IPS-15b (cell line): Measurements from ENCODE around the gene ZNF346.

Source experiments
- H3K27me3 ChIP-seq: one replicate; pipeline ENCODE4 v1.6.1; 2013; ENCODE audit warnings: low read length; ENCODE audit not compliant: control insufficient read depth, insufficient read depth
- H3K36me3 ChIP-seq: one replicate; pipeline ENCODE4 v1.6.1; 2013; ENCODE audit warnings: low read length; ENCODE audit not compliant: control insufficient read depth, insufficient read depth
- H3K4me1 ChIP-seq: one replicate; pipeline ENCODE4 v1.6.1; 2013; ENCODE audit warnings: mild to moderate bottlenecking, low read length; ENCODE audit not compliant: control insufficient read depth, insufficient read depth
- H3K4me3 ChIP-seq: one replicate; pipeline ENCODE4 v1.5.1; 2013; ENCODE audit warnings: low read depth, low read length
- H3K9ac ChIP-seq: one replicate; pipeline ENCODE4 v1.6.1; 2013; ENCODE audit warnings: low read depth, mild to moderate bottlenecking, low read length
- H3K9me3 ChIP-seq: one replicate; pipeline ENCODE4 v1.6.1; 2013; ENCODE audit warnings: mild to moderate bottlenecking, low read length; ENCODE audit not compliant: control insufficient read depth, insufficient read depth

The ZNF346 gene

DNA sequence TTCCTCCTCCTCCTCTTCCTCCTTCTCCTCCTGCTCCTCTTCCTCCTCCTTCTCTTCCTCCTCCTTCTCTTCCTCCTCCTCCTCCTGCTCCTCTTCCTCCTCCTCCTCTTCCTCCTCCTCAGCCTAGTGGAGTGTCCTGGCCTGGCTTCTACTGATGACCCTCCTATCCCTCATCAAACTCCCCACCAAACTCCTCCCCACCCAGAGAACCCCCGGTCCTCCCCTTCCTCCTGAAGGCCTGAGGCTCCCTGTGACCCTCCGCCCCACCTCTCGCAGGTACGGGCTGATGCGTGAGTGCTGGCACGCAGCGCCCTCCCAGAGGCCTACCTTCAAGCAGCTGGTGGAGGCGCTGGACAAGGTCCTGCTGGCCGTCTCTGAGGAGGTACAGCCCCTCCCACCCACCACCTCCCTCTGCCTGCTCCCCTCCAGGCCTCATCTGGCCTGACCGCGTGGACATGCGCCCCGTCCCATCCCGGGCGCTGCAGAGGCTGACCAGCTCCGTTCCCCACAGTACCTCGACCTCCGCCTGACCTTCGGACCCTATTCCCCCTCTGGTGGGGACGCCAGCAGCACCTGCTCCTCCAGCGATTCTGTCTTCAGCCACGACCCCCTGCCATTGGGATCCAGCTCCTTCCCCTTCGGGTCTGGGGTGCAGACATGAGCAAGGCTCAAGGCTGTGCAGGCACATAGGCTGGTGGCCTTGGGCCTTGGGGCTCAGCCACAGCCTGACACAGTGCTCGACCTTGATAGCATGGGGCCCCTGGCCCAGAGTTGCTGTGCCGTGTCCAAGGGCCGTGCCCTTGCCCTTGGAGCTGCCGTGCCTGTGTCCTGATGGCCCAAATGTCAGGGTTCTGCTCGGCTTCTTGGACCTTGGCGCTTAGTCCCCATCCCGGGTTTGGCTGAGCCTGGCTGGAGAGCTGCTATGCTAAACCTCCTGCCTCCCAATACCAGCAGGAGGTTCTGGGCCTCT, 74.8 kb downstream of the ZNF346 start:
- H3K9me3 ChIP-seq: no peaks in the 10 kb centered on the region
- no peak overlapping the region for H3K4me3 ChIP-seq
- H3K4me1 ChIP-seq: peaks cover 3% of the 10 kb centered on the region
- peaks cover 46% of the 10 kb centered on the region for H3K36me3 ChIP-seq
- no peaks in the 10 kb centered on the region for H3K27me3 ChIP-seq
- H3K9ac ChIP-seq: no peak overlapping the region

DNA sequence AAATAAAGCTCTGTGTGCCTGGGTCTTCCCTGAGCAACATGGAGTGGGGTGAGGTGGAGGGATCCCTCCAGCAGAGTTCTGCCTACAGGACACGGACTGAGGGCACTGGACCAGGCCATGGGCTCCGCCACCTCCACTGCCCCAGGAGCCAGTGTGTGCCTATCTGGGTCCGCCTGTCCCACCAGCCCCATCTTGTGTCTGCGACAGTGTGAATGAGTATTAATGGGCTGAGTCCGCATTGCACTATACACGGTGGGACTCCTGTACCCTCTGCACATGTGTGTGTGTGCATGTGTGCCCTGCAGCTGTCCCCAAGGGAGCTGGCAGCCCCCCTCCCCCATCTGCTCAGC, 75.6 kb downstream of the ZNF346 start:
- Histone ChIP-seq H3K9ac (no peak overlapping the region), H3K9me3 (no peaks in the 10 kb centered on the region), H3K4me1 (peaks cover 3% of the 10 kb centered on the region), H3K27me3 (no peaks in the 10 kb centered on the region), H3K4me3 (no peak overlapping the region), H3K36me3 (peaks cover 38% of the 10 kb centered on the region)

DNA sequence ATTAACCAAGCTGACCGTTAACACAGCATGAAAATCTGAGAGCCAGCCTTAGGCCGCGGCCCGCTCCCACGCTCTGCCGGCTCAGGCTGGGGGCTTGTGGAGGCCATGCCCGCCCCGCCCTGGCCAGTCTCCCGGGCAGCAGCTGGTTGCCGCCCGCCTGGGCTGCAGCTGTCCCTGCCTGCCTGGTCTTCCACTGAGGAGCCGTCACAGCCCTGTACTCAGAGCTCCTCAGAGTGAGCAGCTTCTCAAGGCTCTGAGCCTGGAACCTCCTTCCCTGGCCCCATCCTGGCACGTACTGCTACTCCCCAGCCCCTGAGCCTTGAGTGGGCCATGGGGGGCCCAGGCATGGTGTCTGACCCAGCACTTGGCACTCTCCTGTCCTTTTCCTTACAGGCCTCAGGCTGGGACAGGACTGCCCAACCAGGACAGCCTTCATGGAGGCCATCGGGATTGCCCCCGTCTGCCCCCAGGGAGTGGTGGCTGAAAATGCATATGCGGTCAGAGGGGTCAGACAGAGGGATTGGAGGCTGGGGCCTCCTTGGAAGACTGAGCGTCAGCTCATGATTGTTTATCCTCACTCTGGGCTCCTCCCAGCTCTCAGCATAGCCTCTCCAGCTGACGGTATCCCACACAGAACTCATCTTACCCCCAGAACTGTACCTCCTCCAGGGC, 76.1 kb downstream of the ZNF346 start:
- H3K4me3 ChIP-seq: no peak overlapping the region
- H3K27me3 ChIP-seq: no peaks in the 10 kb centered on the region
- no peaks in the 10 kb centered on the region for H3K9me3 ChIP-seq
- peaks cover 3% of the 10 kb centered on the region for H3K4me1 ChIP-seq
- peaks cover 33% of the 10 kb centered on the region for H3K36me3 ChIP-seq
- H3K9ac ChIP-seq: no peak overlapping the region

DNA sequence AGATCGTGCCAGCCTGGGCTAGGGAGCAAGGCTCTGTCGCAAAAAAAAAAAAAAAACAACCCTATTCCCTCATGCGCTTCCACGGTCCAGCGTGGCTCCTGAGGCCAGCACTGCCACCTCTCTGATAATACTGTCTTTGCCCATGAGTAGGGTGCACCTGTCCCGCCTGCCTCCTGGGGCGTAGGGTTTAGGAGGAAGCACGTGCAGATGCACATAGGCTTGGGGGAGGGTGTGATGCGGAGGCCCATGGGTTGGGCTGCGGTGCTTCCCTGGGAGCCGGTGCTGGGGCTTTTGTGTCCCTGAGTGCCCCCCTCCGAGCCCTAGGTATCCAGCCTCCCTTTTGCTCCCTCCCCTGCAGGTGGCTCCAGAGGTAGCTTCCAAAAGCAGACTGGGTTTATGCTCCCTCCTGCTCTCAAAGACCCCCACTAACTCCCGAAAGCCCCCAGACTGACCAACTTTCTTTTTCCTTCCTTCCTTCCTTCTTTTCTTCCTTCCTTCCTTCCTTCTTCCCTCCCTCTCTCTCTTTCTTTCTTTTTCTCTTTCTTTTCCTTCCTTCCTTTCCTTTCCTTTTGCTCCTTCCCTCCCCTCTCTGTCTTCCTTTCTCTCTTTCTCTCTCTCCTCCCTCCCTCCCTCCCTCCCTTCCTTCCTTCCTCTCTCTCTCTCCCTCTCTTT, 77.1 kb downstream of the ZNF346 start:
- Histone ChIP-seq H3K9ac (no peak overlapping the region), H3K27me3 (no peaks in the 10 kb centered on the region), H3K9me3 (no peaks in the 10 kb centered on the region), H3K4me3 (no peak overlapping the region), H3K4me1 (peaks cover 3% of the 10 kb centered on the region), H3K36me3 (peaks cover 27% of the 10 kb centered on the region)

DNA sequence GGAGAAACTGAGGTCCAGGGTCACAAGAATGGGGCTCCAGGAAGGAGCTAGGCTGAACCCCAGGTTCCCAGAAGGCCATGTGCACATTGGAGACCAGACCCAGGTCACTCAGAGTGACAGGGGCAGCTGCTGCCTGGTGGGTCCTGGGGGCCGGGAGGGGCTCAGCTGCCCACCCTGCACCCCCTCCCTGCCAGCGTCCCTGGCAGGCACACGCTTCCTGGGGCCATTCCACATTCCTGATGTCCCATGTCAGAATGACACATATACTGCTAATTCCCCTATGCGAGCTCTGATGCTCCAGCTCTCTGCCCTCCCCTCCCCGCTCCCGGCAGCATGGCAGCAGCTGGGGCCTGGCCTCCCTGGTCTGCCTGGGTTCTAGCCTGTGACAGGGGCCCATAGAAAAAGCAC, 78.2 kb downstream of the ZNF346 start:
- Histone ChIP-seq H3K9me3 (no peaks in the 10 kb centered on the region), H3K4me3 (no peak overlapping the region), H3K4me1 (peaks cover 3% of the 10 kb centered on the region), H3K9ac (no peak overlapping the region), H3K27me3 (no peaks in the 10 kb centered on the region), H3K36me3 (peaks cover 16% of the 10 kb centered on the region)

DNA sequence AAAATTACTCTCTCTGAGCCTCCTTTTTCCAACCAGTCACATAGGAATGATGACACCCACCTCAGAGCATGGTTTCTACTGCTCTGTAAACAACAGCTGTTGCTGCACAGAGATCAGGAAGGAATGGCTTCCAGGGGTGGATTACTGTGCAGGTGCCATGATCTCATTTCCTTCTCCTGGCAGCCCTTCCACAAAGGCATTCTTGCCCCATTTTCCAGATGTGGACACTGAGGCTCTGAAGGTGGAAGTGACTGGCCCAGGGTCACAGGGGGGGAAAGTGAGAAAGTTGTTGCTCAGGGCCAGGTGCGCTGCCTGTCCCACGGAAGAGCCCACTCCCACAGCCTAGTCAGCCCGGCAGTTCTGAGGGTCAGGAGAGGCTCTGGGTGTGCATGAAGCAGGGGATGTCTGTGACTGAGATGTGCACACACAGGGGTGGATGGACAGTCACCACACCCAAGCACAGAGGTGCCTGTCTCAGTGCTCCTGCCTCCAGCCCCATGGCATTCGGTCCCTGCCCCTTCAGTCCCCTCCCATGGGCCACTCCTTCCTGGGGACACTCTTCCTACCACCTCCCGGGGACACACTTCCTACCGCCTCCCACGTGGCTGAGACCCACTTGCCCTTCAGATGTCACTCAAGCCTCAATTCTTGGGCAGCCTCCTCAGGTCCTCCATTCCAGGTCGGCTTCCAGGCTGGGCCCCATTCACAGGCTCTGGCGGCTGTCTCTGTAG, 81.2 kb downstream of the ZNF346 start:
- Histone ChIP-seq H3K4me1 (peaks cover 3% of the 10 kb centered on the region), H3K36me3 (no peaks in the 10 kb centered on the region), H3K9ac (no peak overlapping the region), H3K4me3 (no peak overlapping the region), H3K27me3 (no peaks in the 10 kb centered on the region), H3K9me3 (no peaks in the 10 kb centered on the region)

DNA sequence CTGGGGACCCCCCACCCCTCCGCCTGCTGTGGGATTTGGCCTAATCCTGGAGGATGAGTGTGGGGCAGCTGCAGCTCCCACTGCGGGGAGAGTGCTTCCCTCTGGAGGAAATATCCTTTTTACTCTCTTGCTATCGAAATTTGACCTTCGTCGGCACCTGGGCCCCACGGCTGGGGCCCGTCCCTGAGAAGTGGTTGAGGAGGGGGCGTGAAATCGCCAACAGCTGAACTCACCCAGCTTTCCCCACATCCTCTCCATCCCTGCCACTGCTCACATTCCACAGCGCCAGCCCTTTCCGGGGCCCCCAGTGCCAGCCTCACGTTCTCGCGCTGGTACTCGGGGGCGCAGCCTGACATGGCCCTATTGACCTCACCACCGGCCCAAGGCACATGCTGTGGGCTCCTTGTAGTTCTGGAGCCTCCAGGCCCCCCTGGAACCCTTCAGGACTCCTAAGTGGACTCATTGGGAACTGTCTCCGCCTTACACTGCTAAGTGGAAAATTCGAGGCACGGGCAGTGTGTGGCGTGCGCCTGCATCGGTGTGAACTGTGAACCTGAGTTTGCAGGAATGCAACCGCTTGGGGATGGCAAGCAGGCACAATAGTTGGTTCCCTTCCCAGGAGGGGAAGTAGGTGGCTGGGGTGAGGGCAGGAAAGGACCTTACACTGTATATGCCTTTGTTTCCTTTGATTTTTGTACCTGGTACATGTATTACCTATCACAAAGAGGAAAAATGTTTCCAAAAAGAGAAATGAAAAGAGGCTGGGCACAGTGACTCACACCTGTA, 83.4 kb downstream of the ZNF346 start:
- Histone ChIP-seq H3K27me3 (no peaks in the 10 kb centered on the region), H3K9me3 (no peaks in the 10 kb centered on the region), H3K4me3 (no peak overlapping the region), H3K36me3 (no peaks in the 10 kb centered on the region), H3K9ac (no peak overlapping the region), H3K4me1 (no peaks in the 10 kb centered on the region)

DNA sequence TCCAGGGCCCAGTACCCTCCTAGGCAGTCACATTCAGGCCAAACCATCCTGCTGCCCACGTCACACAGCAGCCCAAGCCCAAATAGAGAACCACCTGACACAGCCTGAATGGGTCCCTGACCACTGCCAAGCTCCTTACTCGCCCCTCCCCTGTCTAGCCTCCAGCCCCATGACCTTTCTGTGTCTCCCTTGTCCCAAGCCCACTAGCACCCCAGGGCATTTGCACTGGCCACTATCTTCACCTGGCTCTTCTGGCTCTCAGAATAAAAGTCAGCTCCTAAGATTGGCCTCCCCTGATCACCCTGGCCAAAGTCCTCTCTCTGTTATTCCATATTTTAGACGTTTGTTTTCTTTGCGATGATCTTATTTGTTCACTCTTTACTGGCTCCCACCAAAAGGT, 84.7 kb downstream of the ZNF346 start:
- Histone ChIP-seq H3K36me3 (no peaks in the 10 kb centered on the region), H3K9me3 (no peaks in the 10 kb centered on the region), H3K27me3 (no peaks in the 10 kb centered on the region), H3K4me3 (no peak overlapping the region), H3K4me1 (peaks cover 2% of the 10 kb centered on the region), H3K9ac (no peak overlapping the region)

DNA sequence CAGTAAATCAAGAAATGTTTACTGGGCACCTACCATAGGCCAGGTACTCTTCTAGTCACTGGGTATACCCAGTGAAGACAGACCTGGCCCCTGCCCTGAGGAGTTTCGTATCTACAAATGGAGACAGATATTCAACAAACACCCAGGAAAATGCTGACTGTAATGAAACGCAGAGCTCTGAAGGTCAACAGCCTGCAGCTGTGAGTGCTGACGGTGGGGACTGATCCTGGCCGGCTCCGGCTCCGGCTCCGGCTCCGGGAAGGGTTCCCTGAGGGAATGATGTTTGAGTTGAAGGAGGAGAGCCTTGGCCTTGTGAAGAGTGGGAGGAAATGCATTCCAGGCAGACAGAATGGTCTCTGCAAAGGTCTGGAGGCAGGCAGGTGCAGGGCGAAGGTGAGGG, 87.3 kb downstream of the ZNF346 start:
- H3K27me3 ChIP-seq: no peaks in the 10 kb centered on the region
- peaks cover 2% of the 10 kb centered on the region for H3K4me1 ChIP-seq
- no peaks in the 10 kb centered on the region for H3K9me3 ChIP-seq
- no peak overlapping the region for H3K9ac ChIP-seq
- H3K4me3 ChIP-seq: no peak overlapping the region
- H3K36me3 ChIP-seq: no peaks in the 10 kb centered on the region

DNA sequence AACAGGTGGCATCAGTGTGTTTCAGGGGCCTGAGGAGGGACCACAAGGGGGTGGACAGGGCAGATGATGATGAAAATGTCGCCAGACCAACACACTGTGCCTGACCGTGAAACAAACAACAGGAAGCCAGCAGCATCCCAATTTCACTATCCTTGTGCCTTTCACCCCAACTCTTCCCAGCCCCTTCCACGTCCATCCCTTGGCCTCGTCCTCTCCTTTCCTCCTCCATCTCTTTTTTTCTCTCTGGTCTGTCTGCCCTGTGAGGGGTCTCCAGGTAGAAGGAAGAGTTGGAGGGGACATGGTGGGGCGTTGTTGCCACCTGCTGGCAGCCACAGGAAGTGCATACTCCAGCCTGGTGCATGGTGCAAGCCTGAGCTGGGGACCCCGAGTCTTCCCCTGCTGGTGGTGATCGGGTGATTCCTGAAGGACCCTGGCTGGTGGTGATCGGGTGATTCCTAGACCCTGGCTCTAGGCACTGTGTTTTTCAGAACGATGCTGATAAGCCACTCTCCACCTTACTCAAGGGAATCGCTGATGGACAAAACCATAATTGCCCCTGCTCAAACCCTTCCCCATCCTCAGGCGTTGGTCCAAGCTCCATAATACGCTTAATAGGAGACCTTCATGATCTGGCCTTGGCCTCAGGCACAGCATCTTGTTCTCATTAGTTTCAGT, 89.4 kb downstream of the ZNF346 start:
- Histone ChIP-seq H3K9me3 (no peaks in the 10 kb centered on the region), H3K4me1 (peaks cover 8% of the 10 kb centered on the region), H3K36me3 (no peaks in the 10 kb centered on the region), H3K4me3 (no peak overlapping the region), H3K9ac (no peak overlapping the region), H3K27me3 (no peaks in the 10 kb centered on the region)
